NB4 (cell line): ENCODE data around the gene PRAF2.

Source experiments
- DNase-seq: peaks from one replicate; pipeline ENCODE4 v3.0.0; 2010; ENCODE audit warnings: low read depth
- H3K4me3 ChIP-seq: one replicate; pipeline ENCODE4 v1.5.1; 2011; ENCODE audit warnings: mild to moderate bottlenecking, low read depth, low read length, moderate library complexity
- MAX ChIP-seq: IDR thresholded peaks from 2 replicates; pipeline ENCODE4 v1.6.1; 2011; ENCODE audit warnings: low read depth, low read length
- MYC ChIP-seq: IDR thresholded peaks from 2 replicates; pipeline ENCODE4 v1.6.1; 2011; ENCODE audit warnings: low read depth, low read length
- POLR2A ChIP-seq: IDR thresholded peaks from 2 replicates; pipeline ENCODE4 v1.6.1; 2011; ENCODE audit warnings: mild to moderate bottlenecking; ENCODE audit not compliant: insufficient read length; ENCODE audit errors: extremely low read depth
- TF ChIP-seq, protein P1 (sequence below): IDR thresholded peaks from one replicate; pipeline ENCODE4 v1.5.1; 2012; ENCODE audit warnings: low read depth, low read length

Gene PRAF2

GRCh38 chrX:49102190-49102589, 28.4 kb upstream of the PRAF2 start:
- TF ChIP-seq POLR2A, result no peak
- TF ChIP-seq, protein P1, sequence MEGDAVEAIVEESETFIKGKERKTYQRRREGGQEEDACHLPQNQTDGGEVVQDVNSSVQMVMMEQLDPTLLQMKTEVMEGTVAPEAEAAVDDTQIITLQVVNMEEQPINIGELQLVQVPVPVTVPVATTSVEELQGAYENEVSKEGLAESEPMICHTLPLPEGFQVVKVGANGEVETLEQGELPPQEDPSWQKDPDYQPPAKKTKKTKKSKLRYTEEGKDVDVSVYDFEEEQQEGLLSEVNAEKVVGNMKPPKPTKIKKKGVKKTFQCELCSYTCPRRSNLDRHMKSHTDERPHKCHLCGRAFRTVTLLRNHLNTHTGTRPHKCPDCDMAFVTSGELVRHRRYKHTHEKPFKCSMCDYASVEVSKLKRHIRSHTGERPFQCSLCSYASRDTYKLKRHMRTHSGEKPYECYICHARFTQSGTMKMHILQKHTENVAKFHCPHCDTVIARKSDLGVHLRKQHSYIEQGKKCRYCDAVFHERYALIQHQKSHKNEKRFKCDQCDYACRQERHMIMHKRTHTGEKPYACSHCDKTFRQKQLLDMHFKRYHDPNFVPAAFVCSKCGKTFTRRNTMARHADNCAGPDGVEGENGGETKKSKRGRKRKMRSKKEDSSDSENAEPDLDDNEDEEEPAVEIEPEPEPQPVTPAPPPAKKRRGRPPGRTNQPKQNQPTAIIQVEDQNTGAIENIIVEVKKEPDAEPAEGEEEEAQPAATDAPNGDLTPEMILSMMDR, result no peak
- TF ChIP-seq MYC, result no peak
- no peak for TF ChIP-seq MAX
- no peak overlapping the region for H3K4me3 ChIP-seq

DNA sequence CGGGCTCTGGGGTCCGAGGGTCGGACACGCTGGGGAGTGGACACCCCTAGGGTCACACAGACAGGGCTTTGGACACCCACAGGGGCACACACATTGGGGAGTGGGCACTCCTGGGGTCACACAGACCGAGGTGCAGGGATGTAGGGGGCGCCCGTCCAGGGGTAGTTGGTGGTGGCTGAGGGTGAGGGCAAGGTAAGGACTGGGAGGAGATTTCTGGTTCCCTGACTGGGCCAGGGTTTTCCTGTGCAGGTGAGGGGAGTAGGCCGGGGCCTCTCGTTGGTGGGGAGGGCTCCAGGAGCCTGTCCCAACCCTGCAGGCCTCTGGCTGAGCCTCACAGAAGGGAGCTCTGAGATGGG, 27.8 kb upstream of the PRAF2 start:
- peak overlapping the region; percentile 91 for H3K4me3 ChIP-seq
- DNase-seq, result no peak
- TF ChIP-seq MYC, result no peak
- TF ChIP-seq POLR2A, result no peak
- TF ChIP-seq MAX, result no peak
- TF ChIP-seq, protein P1, result no peak

More at GRCh38 chrX:49102190-49102589, 28.4 kb upstream of the PRAF2 start:
- no peak for DNase-seq

- H3K4me3 ChIP-seq, result peak overlapping the region; percentile 91
- peak; percentile 97 for DNase-seq
- TF ChIP-seq MYC (peak; percentile 64), POLR2A (peak; percentile 87), MAX (peak; percentile 44; the same call in 1 of the 2 replicates)
- TF ChIP-seq, protein P1, result no peak
Measured at GRCh38 chrX:49100704-49101628, 27.2 kb upstream of the PRAF2 start.

GRCh38 chrX:49096419-49096818, 22.6 kb upstream of the PRAF2 start:
- no peak overlapping the region for H3K4me3 ChIP-seq
- TF ChIP-seq MYC (no peak), MAX (no peak), POLR2A (no peak)
- TF ChIP-seq, protein P1, result no peak
- no peak for DNase-seq

GRCh38 chrX:49089553-49089952, 15.8 kb upstream of the PRAF2 start:
- no peak for DNase-seq
- H3K4me3 ChIP-seq, result no peak overlapping the region
- TF ChIP-seq MAX (no peak), POLR2A (no peak), MYC (no peak)
- TF ChIP-seq, protein P1, result no peak
